Progenitor cell of endocrine pancreas (in vitro differentiated cells): ENCODE data around the gene TNK1. TPM values are rescaled to one million over a fixed set of nuclear protein-coding genes. Genes with fewer than 3 reads are reported as not detected.
A peak's percentile ranks its signal among the peaks of the same experiment; 100 is the strongest.

Experiments
- DNase-seq: peaks from one replicate; pipeline ENCODE4 v3.0.0; 2021; ENCODE audit warnings: low spot score; ENCODE audit not compliant: unreplicated experiment
- H3K27ac Mint-ChIP-seq: 2 replicates; pipeline ENCODE4 v1.8.0; 2021; ENCODE audit warnings: mild to moderate bottlenecking, moderate library complexity, mixed read lengths
- H3K27me3 Mint-ChIP-seq: 2 replicates; pipeline ENCODE4 v1.8.0; 2021; ENCODE audit warnings: mixed read lengths
- H3K36me3 Mint-ChIP-seq: 2 replicates; pipeline ENCODE4 v1.8.0; 2022; ENCODE audit warnings: mixed read lengths; ENCODE audit not compliant: insufficient read depth
- H3K4me1 Mint-ChIP-seq: 2 replicates; pipeline ENCODE4 v1.8.0; 2021; ENCODE audit warnings: low read depth, mixed read lengths
- H3K4me3 Mint-ChIP-seq: 2 replicates; pipeline ENCODE4 v1.8.0; 2021; ENCODE audit warnings: low read depth, mild to moderate bottlenecking, moderate library complexity, mixed read lengths
- H3K9me3 Mint-ChIP-seq: 2 replicates; pipeline ENCODE4 v1.8.0; 2021; ENCODE audit warnings: low read depth, mixed read lengths
- total RNA-seq: library from RNA; stranded (reverse); gene quantifications from 2 replicates; pipeline ENCODE4 v1.2.1, GENCODE V29; 2021
- TF ChIP-seq, protein P1 (sequence below): fragments of 200-600 bp; sonication (generic); IDR thresholded peaks from one replicate; pipeline ENCODE4 v1.5.0; 2021; ENCODE audit warnings: antibody characterized with exemption, mild to moderate bottlenecking; ENCODE audit not compliant: unreplicated experiment

The TNK1 gene
- total RNA-seq, 1 donor from 2014 or later, result 13.4 TPM

DNA sequence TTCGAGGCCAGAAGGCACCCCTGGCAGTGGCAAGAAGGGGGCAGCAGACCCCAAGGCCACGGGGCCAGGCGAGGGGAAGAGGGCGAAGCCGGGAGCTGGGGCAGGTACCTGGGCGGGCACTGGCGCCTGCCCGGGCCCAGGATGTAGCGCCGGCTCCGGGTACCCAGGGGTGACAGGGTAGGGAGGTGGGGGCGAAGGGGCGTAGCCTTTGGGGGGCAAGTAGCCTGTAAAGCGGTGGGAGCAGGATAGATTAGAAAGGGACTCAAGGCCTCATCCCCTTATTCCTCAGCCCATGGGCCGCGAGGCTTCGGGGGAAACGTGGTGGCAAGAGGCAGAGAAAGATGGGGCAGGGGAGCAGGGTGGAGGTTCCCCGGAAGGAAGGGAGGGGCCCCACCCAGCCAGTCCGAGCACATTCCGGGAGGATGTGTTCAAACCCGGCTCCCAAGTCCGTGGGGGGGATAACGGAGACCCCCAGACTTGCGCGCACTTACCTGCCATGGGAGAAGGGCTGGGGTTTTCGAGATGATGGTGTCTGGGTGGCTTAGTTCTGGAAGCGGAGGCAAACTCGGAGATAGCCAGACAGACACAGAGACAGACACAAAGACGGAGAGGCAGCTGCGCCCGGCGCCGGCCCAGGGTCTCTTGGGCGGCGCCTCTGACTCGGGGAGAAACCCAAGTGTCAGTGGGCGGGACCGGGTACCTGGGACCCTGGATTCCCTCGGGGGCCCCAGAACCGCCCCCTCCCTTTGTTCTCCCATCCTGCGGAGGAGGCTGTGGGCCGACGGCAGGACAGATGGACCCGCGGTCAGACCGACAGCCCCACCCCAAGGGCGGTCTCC lies 12.9 kb downstream of the TNK1 start:
- peak; percentile 32 for DNase-seq
- H3K9me3 Mint-ChIP-seq, result no peaks in the 10 kb centered on the region
- peaks cover 5% of the 10 kb centered on the region for H3K4me1 Mint-ChIP-seq
- peak overlapping the region; percentile 82 for H3K27ac Mint-ChIP-seq
- H3K36me3 Mint-ChIP-seq, result peaks cover 4% of the 10 kb centered on the region
- TF ChIP-seq, protein P1, sequence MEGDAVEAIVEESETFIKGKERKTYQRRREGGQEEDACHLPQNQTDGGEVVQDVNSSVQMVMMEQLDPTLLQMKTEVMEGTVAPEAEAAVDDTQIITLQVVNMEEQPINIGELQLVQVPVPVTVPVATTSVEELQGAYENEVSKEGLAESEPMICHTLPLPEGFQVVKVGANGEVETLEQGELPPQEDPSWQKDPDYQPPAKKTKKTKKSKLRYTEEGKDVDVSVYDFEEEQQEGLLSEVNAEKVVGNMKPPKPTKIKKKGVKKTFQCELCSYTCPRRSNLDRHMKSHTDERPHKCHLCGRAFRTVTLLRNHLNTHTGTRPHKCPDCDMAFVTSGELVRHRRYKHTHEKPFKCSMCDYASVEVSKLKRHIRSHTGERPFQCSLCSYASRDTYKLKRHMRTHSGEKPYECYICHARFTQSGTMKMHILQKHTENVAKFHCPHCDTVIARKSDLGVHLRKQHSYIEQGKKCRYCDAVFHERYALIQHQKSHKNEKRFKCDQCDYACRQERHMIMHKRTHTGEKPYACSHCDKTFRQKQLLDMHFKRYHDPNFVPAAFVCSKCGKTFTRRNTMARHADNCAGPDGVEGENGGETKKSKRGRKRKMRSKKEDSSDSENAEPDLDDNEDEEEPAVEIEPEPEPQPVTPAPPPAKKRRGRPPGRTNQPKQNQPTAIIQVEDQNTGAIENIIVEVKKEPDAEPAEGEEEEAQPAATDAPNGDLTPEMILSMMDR, result peak; percentile 45
- H3K27me3 Mint-ChIP-seq, result no peaks in the 10 kb centered on the region
- H3K4me3 Mint-ChIP-seq, result peak overlapping the region; percentile 87

DNA sequence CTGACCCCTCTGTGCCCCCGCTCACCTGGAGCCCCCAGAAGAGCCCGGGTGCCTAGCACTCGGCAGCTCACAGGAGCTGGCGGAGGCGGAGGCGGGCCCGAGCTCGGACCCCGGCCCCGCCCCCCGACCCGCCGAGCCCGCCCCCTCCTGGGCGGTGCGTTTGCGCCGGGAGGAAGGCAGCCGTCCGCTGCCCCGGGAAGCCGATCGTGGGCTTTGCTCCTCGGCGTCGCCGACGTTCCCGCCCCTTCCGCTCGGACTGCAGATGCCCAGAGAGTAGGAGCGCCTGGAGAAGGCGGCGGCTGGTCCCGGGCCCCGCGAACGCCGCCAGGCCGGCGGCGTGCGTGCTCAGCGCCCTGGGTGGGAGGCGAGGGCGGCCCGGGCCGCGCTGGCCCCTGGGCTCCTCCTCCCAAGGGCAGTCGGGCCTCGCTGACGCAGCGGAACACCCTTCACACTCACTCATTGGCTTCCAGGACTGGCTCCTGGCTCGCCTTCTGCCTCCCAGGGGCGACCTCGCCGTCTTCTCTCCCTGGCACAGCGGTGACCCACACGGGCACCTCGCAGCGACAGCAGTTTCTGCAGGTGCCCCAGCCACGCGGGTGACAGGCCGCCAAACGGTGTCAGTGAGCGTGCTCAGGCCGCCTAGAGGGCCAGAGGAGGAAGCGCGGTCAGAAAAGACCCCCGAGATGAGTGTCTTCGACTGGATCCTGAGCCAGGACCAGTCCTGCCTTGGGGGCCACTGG lies 13.7 kb downstream of the TNK1 start, which contains the start of gene PLSCR3:
TSS of gene PLSCR3 (minus strand) at position 74 of the 740 bp plus-strand sequence. CDS start 415 bp downstream, outside the sequence.
- Mint-ChIP-seq H3K9me3 (no peaks in the 10 kb centered on the region), H3K4me1 (peaks cover 5% of the 10 kb centered on the region), H3K27ac (peak within 1 kb of the TSS; percentile 96), H3K27me3 (no peaks in the 10 kb centered on the region), H3K4me3 (peak within 1 kb of the TSS; percentile 87), H3K36me3 (no peaks in the 10 kb centered on the region)
- TF ChIP-seq, protein P1, result peak; percentile 63
- DNase-seq, result peak; percentile 72

DNA sequence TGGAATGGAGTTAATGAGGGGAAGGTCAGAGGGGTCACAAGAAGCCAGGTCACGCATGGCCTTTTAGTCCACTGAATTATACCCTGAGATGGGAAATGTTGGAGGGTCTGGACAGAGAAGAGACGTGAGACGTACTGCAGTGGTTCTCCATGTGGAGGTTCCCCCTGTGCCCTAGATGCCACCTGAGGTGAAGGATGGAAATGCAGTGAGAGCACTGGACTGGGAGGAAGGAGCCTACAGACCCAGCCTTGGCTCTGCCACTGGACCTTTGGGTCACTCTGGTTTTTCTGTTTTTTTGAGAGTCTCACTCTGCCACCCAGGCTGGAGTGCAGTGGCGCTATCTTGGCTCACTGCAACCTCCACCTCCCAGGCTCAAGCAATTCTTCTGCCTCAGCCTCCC lies 15.3 kb downstream of the TNK1 start:
- Mint-ChIP-seq H3K27ac (no peak overlapping the region), H3K4me3 (peak overlapping the region; percentile 19), H3K36me3 (no peaks in the 10 kb centered on the region), H3K27me3 (no peaks in the 10 kb centered on the region), H3K4me1 (peaks cover 5% of the 10 kb centered on the region), H3K9me3 (no peaks in the 10 kb centered on the region)
- TF ChIP-seq, protein P1, result no peak
- DNase-seq, result no peak

DNA sequence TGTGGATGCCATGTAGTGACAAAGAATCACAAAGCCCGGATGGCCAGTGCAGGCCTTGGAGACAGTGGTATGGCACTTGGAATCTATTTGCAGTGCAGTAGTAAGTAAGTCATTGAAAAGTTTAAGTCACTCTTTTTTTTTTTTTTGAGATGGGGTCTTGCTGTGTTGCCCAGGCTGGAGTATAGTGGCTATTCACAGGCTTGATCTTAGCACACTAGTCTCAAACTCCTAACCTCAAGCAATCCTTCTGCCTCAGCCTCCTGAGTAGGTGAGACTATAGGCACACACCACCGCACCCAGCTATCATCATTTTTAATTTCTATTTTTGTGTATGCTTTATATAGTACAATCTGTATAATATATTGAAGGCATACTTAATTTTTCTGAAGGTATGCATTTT lies 17.7 kb downstream of the TNK1 start:
- TF ChIP-seq, protein P1, result no peak
- Mint-ChIP-seq H3K27ac (no peak overlapping the region), H3K27me3 (no peaks in the 10 kb centered on the region), H3K4me3 (no peak overlapping the region), H3K36me3 (peaks cover 3% of the 10 kb centered on the region), H3K4me1 (peaks cover 11% of the 10 kb centered on the region), H3K9me3 (no peaks in the 10 kb centered on the region)
- no peak for DNase-seq

DNA sequence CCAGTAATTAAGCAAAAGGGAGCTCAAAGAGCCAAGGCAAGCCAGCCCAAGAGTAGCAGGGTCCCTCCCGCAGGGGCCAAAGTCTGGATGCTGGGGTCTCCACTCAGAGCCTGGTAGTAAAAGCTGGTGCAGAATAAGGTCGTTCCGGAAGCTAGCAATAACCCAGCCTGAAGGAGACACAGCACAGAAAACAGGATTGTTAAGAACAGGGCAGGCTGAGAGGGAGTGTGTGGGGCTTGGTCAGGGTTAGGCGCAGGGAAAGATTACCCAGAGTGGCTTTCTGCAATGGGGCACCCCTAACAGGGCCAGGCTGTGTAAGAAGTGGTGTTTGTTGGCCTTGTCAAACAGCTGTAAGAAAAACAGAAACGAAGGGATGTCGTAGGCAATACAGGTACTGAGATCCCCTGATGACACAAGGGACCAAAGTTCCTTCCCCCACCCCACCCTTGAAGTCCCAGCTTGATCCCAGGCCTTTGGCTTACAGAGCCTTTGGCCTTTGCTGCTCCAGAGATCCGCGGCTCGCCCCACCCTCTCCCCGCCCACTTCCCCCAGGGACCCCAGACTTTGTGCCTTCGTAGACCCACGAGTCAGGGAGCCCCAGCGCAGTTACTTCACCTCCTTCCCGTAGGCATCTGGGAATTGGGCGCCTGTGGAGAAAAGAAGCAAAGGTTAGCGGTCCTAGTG lies 22.3 kb downstream of the TNK1 start:
- TF ChIP-seq, protein P1, result no peak
- Mint-ChIP-seq H3K27ac (peak overlapping the region; percentile 97), H3K36me3 (peaks cover 3% of the 10 kb centered on the region), H3K4me3 (peak overlapping the region; percentile 83), H3K27me3 (peaks cover 17% of the 10 kb centered on the region), H3K4me1 (peaks cover 12% of the 10 kb centered on the region), H3K9me3 (no peaks in the 10 kb centered on the region)
- no peak for DNase-seq
